ENCODE data around the gene EPB41. TPM values are rescaled to one million over a fixed set of nuclear protein-coding genes. Genes with fewer than 3 reads are reported as not detected.

The EPB41 gene
- total and polyA plus RNA-seq, 4 donors = 10.7 to 189 (median 38.1) TPM

GRCh38 chr1:29142714-29143113, 228.3 kb downstream of the EPB41 start:
- no peak overlapping the region for H3K9ac ChIP-seq (ENCODE audit: low read depth in 1 of 2, low read length in 2 of 2)
- no peak overlapping the region for H3K27ac ChIP-seq (ENCODE audit: low read depth in 1 of 2, low read length in 2 of 2)
- H3K4me1 ChIP-seq (ENCODE audit: control insufficient read depth in 4 of 4, insufficient read depth in 4 of 4, low read length in 3 of 4) = peaks cover 11 to 32% (median 21%) of the 10 kb centered on the region in 4 donors
- peaks cover 0 to 5% (median under 1%) of the 10 kb centered on the region in 4 donors for H3K36me3 ChIP-seq (ENCODE audit: control insufficient read depth in 4 of 4, insufficient read depth in 3 of 4, low read depth in 1 of 4, low read length in 3 of 4)
- WGBS = 46% methylated on average over 2 of the region's 2 CpGs
- no peak overlapping the region for H3K4me3 ChIP-seq (ENCODE audit: low read depth in 1 of 3, low read length in 3 of 3)
- H3K27me3 ChIP-seq (ENCODE audit: control insufficient read depth in 4 of 4, insufficient read depth in 4 of 4, low read length in 3 of 4) = no peaks in the 10 kb centered on the region
- DNase-seq (ENCODE audit: low spot score) = no peak
- no peaks in the 10 kb centered on the region for H3K9me3 ChIP-seq (ENCODE audit: control insufficient read depth in 4 of 4, low read length in 3 of 4)
- TF ChIP-seq FOXA1 (IDR thresholded peaks at IDR 0.05) (no peak), TAF1 (conservative IDR thresholded peaks at IDR 0.05) (no peak), JUND (IDR thresholded peaks at IDR 0.05) (no peak), ATF3 (IDR thresholded peaks at IDR 0.05) (no peak), RXRA (IDR thresholded peaks at IDR 0.05) (no peak), SP1 (IDR thresholded peaks at IDR 0.05) (no peak), HNF4G (IDR thresholded peaks at IDR 0.05) (no peak), NR2F2 (IDR thresholded peaks at IDR 0.05) (no peak), GABPA (IDR thresholded peaks at IDR 0.05 in 1 of 2, conservative IDR thresholded peaks at IDR 0.05 in 1 of 2) (no peak), ZBTB33 (IDR thresholded peaks at IDR 0.05) (no peak), CTCF (IDR thresholded peaks at IDR 0.05; ENCODE audit: low read depth, low read length, missing input control) (no peak), MAX (IDR thresholded peaks at IDR 0.05) (no peak), FOXA2 (IDR thresholded peaks at IDR 0.05) (no peak), YY1 (IDR thresholded peaks at IDR 0.05) (no peak)

GRCh38 chr1:29144178-29144577, 229.8 kb downstream of the EPB41 start:
- Histone ChIP-seq H3K36me3 (ENCODE audit: control insufficient read depth in 4 of 4, insufficient read depth in 3 of 4, low read depth in 1 of 4, low read length in 3 of 4) (peaks cover 3 to 13% (median 8%) of the 10 kb centered on the region in 4 donors), H3K9me3 (ENCODE audit: control insufficient read depth in 4 of 4, low read length in 3 of 4) (no peaks in the 10 kb centered on the region), H3K4me3 (ENCODE audit: low read depth in 1 of 3, low read length in 3 of 3) (no peak overlapping the region), H3K27me3 (ENCODE audit: control insufficient read depth in 4 of 4, insufficient read depth in 4 of 4, low read length in 3 of 4) (no peaks in the 10 kb centered on the region), H3K4me1 (ENCODE audit: control insufficient read depth in 4 of 4, insufficient read depth in 4 of 4, low read length in 3 of 4) (peaks cover 11 to 45% (median 34%) of the 10 kb centered on the region in 4 donors), H3K9ac (ENCODE audit: low read depth in 1 of 2, low read length in 2 of 2) (no peak overlapping the region), H3K27ac (ENCODE audit: low read depth in 1 of 2, low read length in 2 of 2) (no peak overlapping the region)
- no peak for DNase-seq (ENCODE audit: low spot score)
- 92% methylated on average over 2 of the region's 2 CpGs for WGBS
- no peak for TF ChIP-seq CTCF (IDR thresholded peaks at IDR 0.05; ENCODE audit: low read depth, low read length, missing input control)
- TF ChIP-seq REST (IDR thresholded peaks at IDR 0.05) = no peak
- no peak for TF ChIP-seq MAX (IDR thresholded peaks at IDR 0.05)
- TF ChIP-seq ATF3 (IDR thresholded peaks at IDR 0.05) = no peak
- TF ChIP-seq NR2F2 (IDR thresholded peaks at IDR 0.05) = no peak
- no peak for TF ChIP-seq TAF1 (conservative IDR thresholded peaks at IDR 0.05)
- TF ChIP-seq YY1 (IDR thresholded peaks at IDR 0.05) = no peak
- TF ChIP-seq SP1 (IDR thresholded peaks at IDR 0.05) = no peak
- TF ChIP-seq HNF4A (conservative IDR thresholded peaks at IDR 0.05) = no peak
- TF ChIP-seq JUND (IDR thresholded peaks at IDR 0.05) = no peak
- TF ChIP-seq HNF4G (IDR thresholded peaks at IDR 0.05) = no peak
- no peak for TF ChIP-seq FOXA2 (IDR thresholded peaks at IDR 0.05)
- no peak for TF ChIP-seq RXRA (IDR thresholded peaks at IDR 0.05)
- TF ChIP-seq ZBTB33 (IDR thresholded peaks at IDR 0.05) = no peak
- no peak for TF ChIP-seq GABPA (IDR thresholded peaks at IDR 0.05 in 1 of 2, conservative IDR thresholded peaks at IDR 0.05 in 1 of 2)
- TF ChIP-seq FOXA1 (IDR thresholded peaks at IDR 0.05) = no peak
- TF ChIP-seq EGR1 (IDR thresholded peaks at IDR 0.05; ENCODE audit: low read depth in 2 of 2) = no peak

Measured in liver (tissue), 9 donors.